GM12875 (cell line): ENCODE data around the gene ZFHX3.

ENCODE experiments used
- H3K4me3 ChIP-seq: one replicate; pipeline ENCODE4 v1.5.1; 2011; ENCODE audit warnings: low read depth, low read length, control low read depth
- CTCF ChIP-seq: IDR thresholded peaks from 2 replicates; pipeline ENCODE4 v1.5.1; 2011; ENCODE audit warnings: low read depth, mild to moderate bottlenecking, control low read depth, inconsistent platforms, low read length, moderate library complexity, borderline replicate concordance; ENCODE audit not compliant: insufficient read depth

The ZFHX3 gene

GRCh38 chr16:72875291-72876031 lies 172.5 kb downstream of the ZFHX3 start:
- TF ChIP-seq CTCF: no peak
- no peak overlapping the region for H3K4me3 ChIP-seq

- no peak for TF ChIP-seq CTCF
- H3K4me3 ChIP-seq: no peak overlapping the region
Observed at GRCh38 chr16:72873853-72874252, 174.1 kb downstream of the ZFHX3 start.

GRCh38 chr16:72873044-72873443 lies 174.9 kb downstream of the ZFHX3 start:
- TF ChIP-seq CTCF: no peak
- H3K4me3 ChIP-seq: no peak overlapping the region

- no peak for TF ChIP-seq CTCF
- no peak overlapping the region for H3K4me3 ChIP-seq
Observed at GRCh38 chr16:72865835-72866234, 182.1 kb downstream of the ZFHX3 start.

- H3K4me3 ChIP-seq: no peak overlapping the region
- no peak for TF ChIP-seq CTCF
Observed at GRCh38 chr16:72865258-72865657, 182.7 kb downstream of the ZFHX3 start.

GRCh38 chr16:72864130-72864833 lies 183.6 kb downstream of the ZFHX3 start:
- TF ChIP-seq CTCF: no peak

GRCh38 chr16:72862090-72862489 lies 185.8 kb downstream of the ZFHX3 start:
- TF ChIP-seq CTCF: no peak
- H3K4me3 ChIP-seq: no peak overlapping the region

More at GRCh38 chr16:72864130-72864833, 183.6 kb downstream of the ZFHX3 start:
- no peak overlapping the region for H3K4me3 ChIP-seq
